Hepatocyte (in vitro differentiated cells): ENCODE data around the gene C1GALT1C1.

Source experiments
- EZH2 ChIP-seq: fragments of 200-600 bp; sonication (generic); IDR thresholded peaks from 2 replicates; pipeline ENCODE4 v1.6.1; 2016; ENCODE audit warnings: antibody characterized with exemption, mild to moderate bottlenecking, borderline replicate concordance
- TF ChIP-seq, protein P1 (sequence below): fragments of 200-600 bp; sonication (generic); IDR thresholded peaks from 2 replicates; pipeline ENCODE4 v1.5.1; 2016; ENCODE audit warnings: antibody characterized with exemption, mild to moderate bottlenecking; ENCODE audit not compliant: poor library complexity

DNA sequence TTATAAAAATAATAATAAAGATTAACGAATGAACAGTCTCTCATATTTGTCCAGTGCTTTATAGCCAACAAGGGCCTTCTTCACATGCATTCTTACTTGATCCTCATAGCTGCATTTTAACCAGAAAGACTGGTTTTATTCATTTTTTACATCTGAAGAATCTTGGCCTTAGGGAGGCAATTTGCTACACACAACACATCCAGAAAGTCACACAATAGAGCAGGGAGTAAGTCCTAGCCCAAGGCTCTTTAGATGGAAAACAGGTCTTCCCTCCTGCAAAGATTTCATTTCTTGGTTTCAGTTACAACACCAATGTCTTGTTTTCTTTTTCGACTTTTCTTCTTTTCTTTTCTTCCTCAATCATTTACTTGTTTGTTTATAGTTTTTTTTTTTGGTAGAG lies 13.0 kb upstream of the C1GALT1C1 start:
- TF ChIP-seq, protein P1, sequence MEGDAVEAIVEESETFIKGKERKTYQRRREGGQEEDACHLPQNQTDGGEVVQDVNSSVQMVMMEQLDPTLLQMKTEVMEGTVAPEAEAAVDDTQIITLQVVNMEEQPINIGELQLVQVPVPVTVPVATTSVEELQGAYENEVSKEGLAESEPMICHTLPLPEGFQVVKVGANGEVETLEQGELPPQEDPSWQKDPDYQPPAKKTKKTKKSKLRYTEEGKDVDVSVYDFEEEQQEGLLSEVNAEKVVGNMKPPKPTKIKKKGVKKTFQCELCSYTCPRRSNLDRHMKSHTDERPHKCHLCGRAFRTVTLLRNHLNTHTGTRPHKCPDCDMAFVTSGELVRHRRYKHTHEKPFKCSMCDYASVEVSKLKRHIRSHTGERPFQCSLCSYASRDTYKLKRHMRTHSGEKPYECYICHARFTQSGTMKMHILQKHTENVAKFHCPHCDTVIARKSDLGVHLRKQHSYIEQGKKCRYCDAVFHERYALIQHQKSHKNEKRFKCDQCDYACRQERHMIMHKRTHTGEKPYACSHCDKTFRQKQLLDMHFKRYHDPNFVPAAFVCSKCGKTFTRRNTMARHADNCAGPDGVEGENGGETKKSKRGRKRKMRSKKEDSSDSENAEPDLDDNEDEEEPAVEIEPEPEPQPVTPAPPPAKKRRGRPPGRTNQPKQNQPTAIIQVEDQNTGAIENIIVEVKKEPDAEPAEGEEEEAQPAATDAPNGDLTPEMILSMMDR: no peak
- no peak for TF ChIP-seq EZH2
